ENCODE data around the gene F8A1.
"Not testable (repeated sequence)": the region's sequence is repeated elsewhere in the genome, so short reads cannot be mapped to it uniquely, and the experiment has no call there.

DNA sequence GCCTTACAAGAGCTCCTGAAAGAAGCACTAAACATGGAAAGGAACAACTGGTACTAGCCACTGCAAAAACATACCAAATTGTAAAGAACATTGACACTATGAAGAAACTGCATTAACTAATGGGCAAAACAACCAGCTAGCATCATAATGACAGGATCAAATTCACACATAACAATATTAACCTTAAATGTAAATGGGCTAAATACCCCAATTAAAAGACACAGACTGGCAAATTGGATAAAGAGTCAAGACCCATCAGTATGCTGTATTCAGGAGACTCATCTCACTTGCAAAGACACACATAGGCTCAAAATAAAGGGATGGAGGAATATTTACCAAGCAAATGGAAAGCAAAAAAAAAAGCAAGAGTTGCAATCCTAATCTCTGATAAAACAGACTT, 17.6 kb upstream of the F8A1 start:
- TF ChIP-seq, protein P1, sequence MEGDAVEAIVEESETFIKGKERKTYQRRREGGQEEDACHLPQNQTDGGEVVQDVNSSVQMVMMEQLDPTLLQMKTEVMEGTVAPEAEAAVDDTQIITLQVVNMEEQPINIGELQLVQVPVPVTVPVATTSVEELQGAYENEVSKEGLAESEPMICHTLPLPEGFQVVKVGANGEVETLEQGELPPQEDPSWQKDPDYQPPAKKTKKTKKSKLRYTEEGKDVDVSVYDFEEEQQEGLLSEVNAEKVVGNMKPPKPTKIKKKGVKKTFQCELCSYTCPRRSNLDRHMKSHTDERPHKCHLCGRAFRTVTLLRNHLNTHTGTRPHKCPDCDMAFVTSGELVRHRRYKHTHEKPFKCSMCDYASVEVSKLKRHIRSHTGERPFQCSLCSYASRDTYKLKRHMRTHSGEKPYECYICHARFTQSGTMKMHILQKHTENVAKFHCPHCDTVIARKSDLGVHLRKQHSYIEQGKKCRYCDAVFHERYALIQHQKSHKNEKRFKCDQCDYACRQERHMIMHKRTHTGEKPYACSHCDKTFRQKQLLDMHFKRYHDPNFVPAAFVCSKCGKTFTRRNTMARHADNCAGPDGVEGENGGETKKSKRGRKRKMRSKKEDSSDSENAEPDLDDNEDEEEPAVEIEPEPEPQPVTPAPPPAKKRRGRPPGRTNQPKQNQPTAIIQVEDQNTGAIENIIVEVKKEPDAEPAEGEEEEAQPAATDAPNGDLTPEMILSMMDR (IDR thresholded peaks at IDR 0.05) = not testable (repeated sequence)
- not testable (repeated sequence) for TF ChIP-seq EP300, POLR2A (IDR thresholded peaks at IDR 0.05)

Measured in gastroesophageal sphincter (tissue), 3 donors.